Measurements from ENCODE around the gene ORM2.
"Not testable (repeated sequence)": the region's sequence is repeated elsewhere in the genome, so short reads cannot be mapped to it uniquely, and the experiment has no call there.

Gene ORM2

DNA sequence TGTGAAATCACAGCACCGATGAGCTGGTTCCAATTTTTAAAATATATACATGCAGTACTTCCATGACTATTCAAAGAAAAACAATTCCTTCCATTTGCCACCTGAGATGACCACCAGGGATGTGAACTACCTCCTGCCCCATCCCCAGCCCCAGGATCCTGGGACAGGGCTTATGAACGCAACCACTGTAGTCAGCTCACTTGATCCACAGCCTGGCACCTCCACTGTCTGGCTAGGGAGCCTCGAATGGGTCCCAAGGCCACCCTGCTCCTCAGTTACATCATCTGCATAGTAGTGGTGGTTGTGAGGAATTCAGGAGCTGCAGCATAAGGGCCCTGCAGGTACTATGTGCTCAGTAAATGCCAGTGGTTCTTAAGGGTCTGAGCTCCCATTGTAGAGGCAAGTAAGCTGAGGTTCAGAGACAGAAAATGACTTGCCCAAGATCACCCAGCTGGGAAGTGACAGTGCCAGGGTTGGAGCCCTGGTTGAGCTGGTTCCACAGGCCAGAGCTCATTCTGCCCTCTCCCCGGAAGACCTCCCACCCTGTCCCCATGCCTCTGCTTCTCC is 2.9 kb downstream of the ORM2 start:
- not testable (repeated sequence) for DNase-seq (ENCODE audit: low read depth)

- not testable (repeated sequence) for DNase-seq (ENCODE audit: low read depth)
Observed at GRCh38 chr9:114333718-114334117, 4.0 kb downstream of the ORM2 start.

GRCh38 chr9:114334490-114334889 is 4.8 kb downstream of the ORM2 start:
- no peak for DNase-seq (ENCODE audit: low read depth)

- DNase-seq (ENCODE audit: low read depth) = no peak
Observed at GRCh38 chr9:114335745-114336144, 6.1 kb downstream of the ORM2 start.

GRCh38 chr9:114336157-114336556 is 6.5 kb downstream of the ORM2 start:
- DNase-seq (ENCODE audit: low read depth) = no peak

GRCh38 chr9:114336699-114337395 is 7.2 kb downstream of the ORM2 start:
- DNase-seq (ENCODE audit: low read depth) = no peak

GRCh38 chr9:114338187-114338586 is 8.5 kb downstream of the ORM2 start:
- DNase-seq (ENCODE audit: low read depth) = no peak

- peak; percentile 38 for DNase-seq (ENCODE audit: low read depth)
Observed at GRCh38 chr9:114339130-114339908, 9.7 kb downstream of the ORM2 start.

GRCh38 chr9:114341152-114341830 is 11.6 kb downstream of the ORM2 start:
- no peak for DNase-seq (ENCODE audit: low read depth)

- DNase-seq (ENCODE audit: low read depth) = no peak
Observed at GRCh38 chr9:114341991-114342390, 12.3 kb downstream of the ORM2 start.

DNA sequence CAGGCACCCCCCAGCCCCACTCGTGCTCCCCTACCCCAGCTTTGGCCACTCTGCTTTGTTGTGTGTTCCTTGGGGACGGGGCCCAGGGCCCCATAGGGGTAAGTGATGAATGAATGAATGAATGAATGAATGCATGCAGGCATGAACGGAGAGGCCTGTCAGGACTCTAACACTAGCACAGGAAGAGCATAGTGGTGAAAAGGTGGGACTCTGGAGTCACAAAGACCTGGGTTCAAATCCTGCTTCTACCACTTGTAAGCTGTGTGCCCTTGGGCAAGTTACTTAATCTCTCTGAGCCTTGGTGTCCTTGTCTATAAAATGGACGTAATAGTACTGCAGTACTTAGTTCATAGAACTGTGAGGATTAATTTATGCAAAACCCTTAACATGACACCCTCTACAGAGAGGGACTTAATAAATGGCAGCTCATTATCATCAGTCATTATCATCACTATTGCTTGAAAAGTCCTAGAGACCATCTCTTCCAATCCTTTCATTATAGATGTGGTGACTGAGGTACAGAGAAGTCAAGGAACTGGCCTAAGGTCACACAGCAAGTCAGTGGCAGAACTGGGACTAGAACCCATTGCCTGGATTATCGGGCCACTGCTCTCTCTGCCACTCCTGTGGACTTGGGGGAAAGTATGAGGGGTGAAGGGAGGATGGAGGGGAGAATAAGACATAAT is 13.2 kb downstream of the ORM2 start:
- DNase-seq (ENCODE audit: low read depth) = no peak

- no peak for DNase-seq (ENCODE audit: low read depth)
Observed at GRCh38 chr9:114343471-114344187, 14.0 kb downstream of the ORM2 start.

- no peak for DNase-seq (ENCODE audit: low read depth)
Observed at GRCh38 chr9:114344188-114344566, 14.5 kb downstream of the ORM2 start.

DNA sequence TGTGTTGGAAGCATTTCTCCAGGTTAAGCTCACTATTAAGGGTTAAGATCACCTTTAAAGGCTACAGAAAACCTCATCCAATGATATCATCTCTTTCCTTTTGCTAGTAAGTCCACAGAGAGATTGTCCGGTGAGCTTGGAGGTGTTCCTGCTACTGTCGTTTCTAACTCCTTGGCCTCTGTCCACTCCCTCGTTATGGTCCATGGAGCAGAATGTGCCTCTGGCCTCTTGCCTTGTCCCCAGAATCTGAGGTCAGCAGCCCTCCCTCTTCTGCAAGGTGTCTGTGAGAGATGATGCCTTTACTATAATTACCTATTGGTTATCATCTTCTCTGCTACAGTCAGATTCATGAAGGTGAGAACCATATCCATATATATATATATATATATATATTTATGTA is 15.0 kb downstream of the ORM2 start:
- no peak for DNase-seq (ENCODE audit: low read depth)

DNA sequence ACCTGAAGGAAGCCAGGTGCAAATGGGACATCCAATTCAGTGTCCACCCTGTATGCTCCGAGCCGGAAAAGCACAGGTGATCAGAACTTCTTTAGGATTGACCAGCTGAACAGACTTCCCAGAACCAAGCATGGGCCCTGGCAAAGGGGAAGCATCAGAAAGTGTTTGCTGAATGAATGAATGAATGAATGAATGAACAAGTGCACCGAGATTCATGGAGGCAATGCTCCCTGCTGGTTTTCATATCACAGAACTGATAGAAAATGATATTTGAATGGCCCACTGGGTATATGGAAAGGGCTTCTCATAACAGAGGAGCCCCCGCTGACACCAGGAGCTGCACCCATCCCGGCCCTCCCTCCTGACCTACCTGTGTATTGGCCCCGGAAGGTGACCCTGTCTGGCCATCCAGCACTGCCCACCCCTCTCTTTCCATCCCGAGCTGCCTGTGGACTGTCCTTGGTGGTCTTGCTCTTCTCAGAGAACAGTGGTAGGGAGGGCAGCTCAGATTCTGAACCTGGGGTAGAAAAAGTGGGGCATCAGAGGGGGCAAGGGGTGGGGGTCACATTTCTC is 15.9 kb downstream of the ORM2 start:
- no peak for DNase-seq (ENCODE audit: low read depth)

GRCh38 chr9:114346146-114346545 is 16.5 kb downstream of the ORM2 start:
- no peak for DNase-seq (ENCODE audit: low read depth)

DNA sequence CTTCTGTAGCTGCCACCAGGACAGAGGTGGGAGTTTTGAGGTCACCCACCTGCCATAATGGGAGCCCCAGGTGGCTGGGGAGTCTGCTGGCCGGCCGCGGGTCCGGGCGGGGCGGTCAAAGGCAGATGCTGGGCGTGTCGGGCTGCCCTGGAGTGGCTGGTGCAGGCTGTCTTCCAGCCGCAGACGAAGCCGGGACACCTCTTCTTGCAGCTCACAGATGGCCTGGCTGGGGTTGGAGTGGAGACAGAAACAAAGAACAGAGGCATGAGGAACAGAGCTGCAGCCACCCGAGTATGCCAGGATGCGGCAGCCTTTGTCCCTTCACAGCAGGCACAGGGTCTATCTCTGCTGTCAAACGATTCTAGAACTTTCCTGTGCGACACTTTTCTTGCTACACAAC is 18.0 kb downstream of the ORM2 start:
- no peak for DNase-seq (ENCODE audit: low read depth)

- DNase-seq (ENCODE audit: low read depth) = no peak
Observed at GRCh38 chr9:114348261-114348905, 18.7 kb downstream of the ORM2 start.

DNA sequence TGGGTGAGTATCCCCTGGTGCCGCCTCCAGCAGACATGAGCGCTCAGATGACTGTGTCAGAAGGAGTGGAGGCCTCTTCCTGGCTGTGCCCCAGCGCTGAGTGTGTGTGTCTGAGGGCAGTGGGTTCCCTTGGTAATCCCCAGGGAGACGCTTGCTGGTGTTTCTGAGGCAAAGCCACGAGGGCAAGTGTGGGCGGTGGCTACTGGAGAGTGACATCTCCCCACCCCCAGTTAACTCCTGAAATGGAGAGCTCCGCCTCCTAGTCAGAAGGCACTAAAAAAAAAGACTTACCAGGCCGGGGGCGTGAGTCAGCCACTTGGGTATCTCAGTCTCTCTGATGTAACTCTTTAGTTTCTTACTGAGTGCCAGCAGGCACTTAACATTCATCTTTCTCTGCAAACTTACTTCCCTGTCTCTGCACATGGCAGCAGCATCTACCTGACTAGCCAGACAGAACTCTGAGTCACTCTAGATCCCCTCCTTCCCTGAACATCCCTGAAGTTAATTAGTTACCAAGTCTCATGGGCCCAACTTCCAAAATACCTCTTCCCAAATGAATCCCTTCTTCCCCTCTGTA is 19.3 kb downstream of the ORM2 start:
- DNase-seq (ENCODE audit: low read depth) = peak; percentile 83

Measured in activated T-cell treated with anti-CD3 and anti-CD28 coated beads for 24 hours (primary cell).